Duodenal mucosa (tissue), 2 donors: Measurements from ENCODE around the gene COL5A1.

Source experiments
- H3K27ac ChIP-seq: one replicate; pipeline ENCODE4 v1.7.0; 2013; ENCODE audit warnings: low read depth, low read length
- H3K27me3 ChIP-seq, 2 donors: one replicate each; pipeline ENCODE4 v1.7.0; 2013; ENCODE audit warnings: low read length in 2 of 2, control low read depth in 1 of 2; ENCODE audit not compliant: insufficient read depth in 2 of 2, control insufficient read depth in 1 of 2
- H3K36me3 ChIP-seq, 2 donors: one replicate each; pipeline ENCODE4 v1.7.0; 2013; ENCODE audit warnings: low read length in 2 of 2, control low read depth in 1 of 2; ENCODE audit not compliant: insufficient read depth in 2 of 2, control insufficient read depth in 1 of 2
- H3K4me1 ChIP-seq, 2 donors: one replicate each; pipeline ENCODE4 v1.7.0; 2013; ENCODE audit warnings: low read length in 2 of 2, control low read depth in 1 of 2; ENCODE audit not compliant: insufficient read depth in 2 of 2, control insufficient read depth in 1 of 2
- H3K4me3 ChIP-seq, 2 donors: one replicate each; pipeline ENCODE4 v1.7.0; 2013; ENCODE audit warnings: low read length in 2 of 2, low read depth in 1 of 2
- H3K9ac ChIP-seq, 2 donors: one replicate each; pipeline ENCODE4 v1.7.0; 2013; ENCODE audit warnings: low read length in 2 of 2, low read depth in 1 of 2
- H3K9me3 ChIP-seq, 2 donors: one replicate each; pipeline ENCODE4 v1.7.0; 2013; ENCODE audit warnings: low read length in 2 of 2, control low read depth in 1 of 2; ENCODE audit not compliant: control insufficient read depth in 1 of 2

Gene COL5A1

GRCh38 chr9:134775081-134775951, 133.7 kb downstream of the COL5A1 start:
- Histone ChIP-seq H3K9me3 (no peaks in the 10 kb centered on the region), H3K27ac (no peak overlapping the region)

GRCh38 chr9:134776080-134776796, 134.6 kb downstream of the COL5A1 start:
- no peaks in the 10 kb centered on the region for H3K27me3 ChIP-seq
- H3K9me3 ChIP-seq = no peaks in the 10 kb centered on the region
- no peak overlapping the region for H3K27ac ChIP-seq
- no peaks in the 10 kb centered on the region for H3K4me1 ChIP-seq
- no peak overlapping the region for H3K9ac ChIP-seq
- peaks cover 0 to 5% of the 10 kb centered on the region in 2 donors for H3K36me3 ChIP-seq
- no peak overlapping the region for H3K4me3 ChIP-seq

More at GRCh38 chr9:134775081-134775951, 133.7 kb downstream of the COL5A1 start:
- Histone ChIP-seq H3K9ac (no peak overlapping the region), H3K36me3 (no peaks in the 10 kb centered on the region), H3K27me3 (no peaks in the 10 kb centered on the region), H3K4me1 (no peaks in the 10 kb centered on the region), H3K4me3 (no peak overlapping the region)

- Histone ChIP-seq H3K36me3 (peaks cover 0 to 5% of the 10 kb centered on the region in 2 donors), H3K4me1 (no peaks in the 10 kb centered on the region), H3K27me3 (no peaks in the 10 kb centered on the region), H3K9me3 (no peaks in the 10 kb centered on the region), H3K9ac (no peak overlapping the region), H3K4me3 (no peak overlapping the region), H3K27ac (no peak overlapping the region)
These were observed 135.6 kb downstream of the COL5A1 start for GRCh38 chr9:134777153-134777552.

GRCh38 chr9:134778156-134778555, 136.6 kb downstream of the COL5A1 start:
- Histone ChIP-seq H3K9ac (no peak overlapping the region), H3K36me3 (peaks cover 0 to 5% of the 10 kb centered on the region in 2 donors), H3K27me3 (no peaks in the 10 kb centered on the region), H3K4me3 (no peak overlapping the region), H3K27ac (no peak overlapping the region), H3K4me1 (no peaks in the 10 kb centered on the region), H3K9me3 (no peaks in the 10 kb centered on the region)

GRCh38 chr9:134778841-134779411, 137.3 kb downstream of the COL5A1 start:
- H3K36me3 ChIP-seq = peaks cover 0 to 5% of the 10 kb centered on the region in 2 donors
- no peak overlapping the region for H3K9ac ChIP-seq
- H3K4me3 ChIP-seq = no peak overlapping the region
- no peaks in the 10 kb centered on the region for H3K27me3 ChIP-seq
- no peaks in the 10 kb centered on the region for H3K4me1 ChIP-seq
- H3K9me3 ChIP-seq = no peaks in the 10 kb centered on the region
- no peak overlapping the region for H3K27ac ChIP-seq

GRCh38 chr9:134779640-134780039, 138.0 kb downstream of the COL5A1 start:
- peaks cover 0 to 5% of the 10 kb centered on the region in 2 donors for H3K36me3 ChIP-seq
- no peak overlapping the region for H3K4me3 ChIP-seq
- H3K4me1 ChIP-seq = no peaks in the 10 kb centered on the region
- no peak overlapping the region for H3K9ac ChIP-seq
- H3K27me3 ChIP-seq = no peaks in the 10 kb centered on the region
- no peak overlapping the region for H3K27ac ChIP-seq
- H3K9me3 ChIP-seq = no peaks in the 10 kb centered on the region

GRCh38 chr9:134781591-134782302, 140.1 kb downstream of the COL5A1 start:
- Histone ChIP-seq H3K27me3 (peaks cover 0 to 3% of the 10 kb centered on the region in 2 donors), H3K36me3 (peaks cover 0 to 8% of the 10 kb centered on the region in 2 donors), H3K27ac (no peak overlapping the region), H3K9ac (no peak overlapping the region), H3K9me3 (no peaks in the 10 kb centered on the region), H3K4me3 (no peak overlapping the region), H3K4me1 (no peaks in the 10 kb centered on the region)

GRCh38 chr9:134782921-134783698, 141.5 kb downstream of the COL5A1 start:
- H3K9me3 ChIP-seq = no peaks in the 10 kb centered on the region
- H3K4me1 ChIP-seq = no peaks in the 10 kb centered on the region
- no peak overlapping the region for H3K4me3 ChIP-seq
- peaks cover 0 to 13% of the 10 kb centered on the region in 2 donors for H3K36me3 ChIP-seq
- peaks cover 0 to 3% of the 10 kb centered on the region in 2 donors for H3K27me3 ChIP-seq
- H3K27ac ChIP-seq = no peak overlapping the region
- no peak overlapping the region for H3K9ac ChIP-seq

- Histone ChIP-seq H3K27me3 (peaks cover 0 to 3% of the 10 kb centered on the region in 2 donors), H3K4me3 (no peak overlapping the region), H3K27ac (no peak overlapping the region), H3K9ac (no peak overlapping the region), H3K9me3 (no peaks in the 10 kb centered on the region), H3K4me1 (no peaks in the 10 kb centered on the region), H3K36me3 (peaks cover 0 to 13% of the 10 kb centered on the region in 2 donors)
These were observed 142.1 kb downstream of the COL5A1 start for GRCh38 chr9:134783699-134784039.
